GM19238 (cell line): ENCODE measurements around the gene ATP8A2.
"Not testable (repeated sequence)": the region's sequence is repeated elsewhere in the genome, so short reads cannot be mapped to it uniquely, and the experiment has no call there.

Experiments used
- DNase-seq: peaks from one replicate; pipeline ENCODE4 v3.0.0; 2011; ENCODE audit warnings: low spot score; ENCODE audit not compliant: insufficient read length

The ATP8A2 gene

GRCh38 chr13:25954080-25954479 lies 582.3 kb downstream of the ATP8A2 start:
- not testable (repeated sequence) for DNase-seq

- not testable (repeated sequence) for DNase-seq
Observed at GRCh38 chr13:25954943-25955342, 583.2 kb downstream of the ATP8A2 start.

GRCh38 chr13:25958986-25959385 lies 587.2 kb downstream of the ATP8A2 start:
- DNase-seq: no peak

- DNase-seq: no peak
Observed at GRCh38 chr13:25961294-25961693, 589.5 kb downstream of the ATP8A2 start.

GRCh38 chr13:25963674-25964073 lies 591.9 kb downstream of the ATP8A2 start:
- DNase-seq: no peak

GRCh38 chr13:25965596-25965995 lies 593.8 kb downstream of the ATP8A2 start:
- no peak for DNase-seq

GRCh38 chr13:25966086-25966485 lies 594.3 kb downstream of the ATP8A2 start:
- DNase-seq: no peak

- no peak for DNase-seq
Observed at GRCh38 chr13:25967144-25967543, 595.4 kb downstream of the ATP8A2 start.

GRCh38 chr13:25971047-25971446 lies 599.3 kb downstream of the ATP8A2 start:
- no peak for DNase-seq

- DNase-seq: no peak
Observed at GRCh38 chr13:25971459-25972145, 599.8 kb downstream of the ATP8A2 start.

GRCh38 chr13:25973085-25973484 lies 601.3 kb downstream of the ATP8A2 start:
- no peak for DNase-seq

- no peak for DNase-seq
Observed at GRCh38 chr13:25973576-25973975, 601.8 kb downstream of the ATP8A2 start.

GRCh38 chr13:25977216-25977615 lies 605.4 kb downstream of the ATP8A2 start:
- no peak for DNase-seq

GRCh38 chr13:25977671-25978070 lies 605.9 kb downstream of the ATP8A2 start:
- DNase-seq: no peak

- no peak for DNase-seq
Observed at GRCh38 chr13:25978961-25979360, 607.2 kb downstream of the ATP8A2 start.

GRCh38 chr13:25979371-25979770 lies 607.6 kb downstream of the ATP8A2 start:
- DNase-seq: no peak

GRCh38 chr13:25980255-25980654 lies 608.5 kb downstream of the ATP8A2 start:
- no peak for DNase-seq

- DNase-seq: no peak
Observed at GRCh38 chr13:25981060-25981459, 609.3 kb downstream of the ATP8A2 start.

GRCh38 chr13:25982907-25983306 lies 611.1 kb downstream of the ATP8A2 start:
- no peak for DNase-seq

GRCh38 chr13:25987987-25988386 lies 616.2 kb downstream of the ATP8A2 start:
- DNase-seq: no peak

- DNase-seq: no peak
Observed at GRCh38 chr13:25988661-25989060, 616.9 kb downstream of the ATP8A2 start.

GRCh38 chr13:25990801-25991200 lies 619.0 kb downstream of the ATP8A2 start:
- DNase-seq: no peak

- no peak for DNase-seq
Observed at GRCh38 chr13:25992076-25992475, 620.3 kb downstream of the ATP8A2 start.
